DMS153 (cell line): Measurements from ENCODE around the gene ARID2.

Source experiments
- DNase-seq: peaks from one replicate; lab custom pipeline; 2025; lab: John Stamatoyannopoulos, UW

Gene ARID2

DNA sequence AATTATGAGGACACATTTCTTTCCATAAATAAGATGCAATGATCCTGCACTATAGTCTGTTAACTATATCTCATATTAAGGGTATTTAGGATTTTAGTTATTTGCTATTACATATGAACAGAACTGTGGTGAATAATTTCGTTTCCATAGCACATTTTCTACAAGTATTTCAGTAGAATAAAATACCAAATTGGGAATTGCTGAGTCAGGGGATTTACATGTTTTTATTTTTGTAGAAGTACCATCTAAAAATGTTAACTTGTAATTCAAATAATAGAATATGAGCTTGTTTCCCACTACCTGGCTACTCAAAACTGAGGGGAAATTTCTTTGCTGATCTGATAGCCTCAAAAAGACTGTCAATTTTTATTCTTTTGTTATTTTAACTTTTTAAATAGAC is 136.8 kb downstream of the ARID2 start:
- DNase-seq, result no peak

DNA sequence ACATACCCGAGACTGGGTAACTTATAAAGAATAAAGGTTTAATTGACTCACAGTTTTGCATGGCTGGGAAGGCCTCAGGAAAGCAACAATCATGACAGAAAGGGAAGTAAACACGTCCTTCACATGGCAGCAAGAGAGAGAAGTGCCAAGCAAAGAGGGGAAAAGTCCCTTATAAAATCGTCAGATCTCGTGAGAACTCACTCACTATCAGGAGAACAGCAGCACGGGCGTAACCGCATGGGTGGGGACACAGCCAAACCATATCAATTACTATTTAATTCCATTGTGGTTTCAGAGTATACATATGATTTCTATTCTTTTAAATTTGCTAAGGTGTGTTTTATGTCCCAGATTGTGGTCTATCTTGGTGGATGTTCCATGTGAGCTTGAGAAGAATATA is 142.9 kb downstream of the ARID2 start:
- no peak for DNase-seq

DNA sequence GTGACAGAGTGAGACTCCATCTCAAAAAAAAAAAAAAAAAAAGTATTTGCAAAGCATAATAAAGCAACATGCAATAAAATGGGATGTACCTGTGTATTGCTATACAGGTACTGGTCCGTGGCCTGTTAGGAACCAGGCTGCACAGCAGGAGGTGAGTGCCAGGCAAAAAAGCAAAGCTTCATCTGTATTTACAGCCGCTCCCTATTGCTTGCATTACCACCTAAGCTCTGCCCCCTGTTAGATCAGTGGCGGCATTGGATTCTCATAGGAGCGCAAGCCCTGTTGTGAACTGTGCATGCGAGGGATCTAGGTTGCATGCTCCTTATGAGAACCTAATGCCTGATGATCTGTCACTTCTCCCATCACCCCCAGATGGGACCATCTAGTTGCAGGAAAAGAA is 147.6 kb downstream of the ARID2 start:
- no peak for DNase-seq

GRCh38 chr12:45878630-45879255 is 149.2 kb downstream of the ARID2 start:
- DNase-seq, result peak; percentile 7

- DNase-seq, result no peak
Observed at GRCh38 chr12:45879363-45879895, 149.9 kb downstream of the ARID2 start.

DNA sequence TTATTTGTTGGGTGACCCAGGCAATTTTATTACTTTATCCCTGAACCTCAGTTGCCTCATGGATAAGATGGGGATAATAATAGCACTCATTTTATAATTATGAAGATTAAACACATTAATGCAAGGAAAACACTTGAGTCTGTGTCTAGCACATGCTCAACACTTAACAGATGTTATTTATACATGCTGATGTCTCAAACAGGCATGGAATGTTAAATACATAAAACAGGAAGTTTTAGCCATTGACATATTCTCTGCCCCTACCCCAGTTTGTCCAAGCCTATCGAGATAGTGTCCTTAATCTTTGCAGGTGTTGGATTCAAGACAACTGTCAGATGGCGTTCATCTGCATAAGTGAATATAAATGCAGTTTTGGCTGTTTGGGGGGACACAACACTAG is 151.0 kb downstream of the ARID2 start:
- DNase-seq, result no peak

DNA sequence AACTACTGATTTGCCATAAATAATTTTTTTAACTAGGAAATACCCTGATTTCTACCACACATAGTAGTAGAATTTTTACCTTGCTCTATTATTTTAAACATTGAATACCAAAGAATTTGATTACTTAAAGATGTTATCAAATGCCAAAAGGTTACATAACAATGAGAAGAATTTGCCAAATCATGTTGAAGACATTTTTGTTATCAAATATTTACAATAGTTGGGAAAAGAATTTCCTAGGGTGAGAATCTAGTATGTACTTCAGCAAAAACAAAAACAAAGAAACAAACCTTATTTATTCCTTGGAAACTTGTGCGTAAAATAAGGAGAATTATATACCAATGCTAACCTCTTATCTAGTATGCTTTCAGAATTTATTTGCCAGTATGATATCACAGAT is 153.7 kb downstream of the ARID2 start:
- no peak for DNase-seq

- DNase-seq, result no peak
Observed at GRCh38 chr12:45886685-45887084, 157.2 kb downstream of the ARID2 start.

GRCh38 chr12:45887544-45887943 is 158.0 kb downstream of the ARID2 start:
- DNase-seq, result no peak

GRCh38 chr12:45890276-45890675 is 160.8 kb downstream of the ARID2 start:
- no peak for DNase-seq

DNA sequence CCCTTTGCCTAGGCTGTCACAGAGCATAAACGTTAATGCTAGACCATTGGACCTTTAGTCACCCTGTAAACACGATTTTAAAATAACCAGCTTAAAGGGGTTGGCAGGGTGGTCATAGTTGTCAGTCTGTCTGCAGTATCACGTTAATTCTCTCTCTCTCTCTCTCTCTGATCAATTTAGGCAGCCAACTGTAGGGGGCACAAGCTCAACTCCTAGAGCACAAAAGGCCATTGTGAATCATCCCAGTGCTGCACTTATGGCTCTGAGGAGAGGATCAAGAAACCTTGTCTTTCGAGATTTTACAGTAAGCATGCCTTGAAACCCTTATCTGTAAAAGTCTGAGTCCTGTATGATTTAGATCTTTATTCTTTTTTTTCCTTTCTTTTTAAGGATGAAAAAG is 163.7 kb downstream of the ARID2 start:
- DNase-seq, result no peak

- no peak for DNase-seq
Observed at GRCh38 chr12:45895961-45896360, 166.5 kb downstream of the ARID2 start.

GRCh38 chr12:45898094-45898493 is 168.6 kb downstream of the ARID2 start:
- DNase-seq, result no peak

GRCh38 chr12:45907955-45908354 is 178.4 kb downstream of the ARID2 start:
- no peak for DNase-seq

- DNase-seq, result no peak
Observed at GRCh38 chr12:45909041-45909713, 179.7 kb downstream of the ARID2 start.

DNA sequence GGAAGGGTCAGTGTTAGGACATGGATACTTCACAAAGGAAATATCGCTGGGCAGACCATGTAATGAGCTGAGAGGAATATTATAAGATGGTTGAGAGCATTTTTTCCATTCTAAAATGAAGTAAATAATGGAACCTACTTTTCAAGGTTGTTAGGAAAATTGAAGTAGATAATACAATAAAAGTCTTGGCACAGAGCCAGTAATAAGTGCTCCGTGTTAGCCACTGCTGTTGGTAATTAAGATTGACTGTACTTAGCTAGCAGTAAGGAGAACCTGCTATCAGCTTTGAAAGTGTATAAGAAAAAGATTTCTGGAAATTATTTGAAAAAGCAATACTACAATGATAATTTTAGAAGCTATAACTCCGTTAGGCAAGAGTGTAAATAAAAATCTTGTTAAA is 183.3 kb downstream of the ARID2 start:
- DNase-seq, result no peak

DNA sequence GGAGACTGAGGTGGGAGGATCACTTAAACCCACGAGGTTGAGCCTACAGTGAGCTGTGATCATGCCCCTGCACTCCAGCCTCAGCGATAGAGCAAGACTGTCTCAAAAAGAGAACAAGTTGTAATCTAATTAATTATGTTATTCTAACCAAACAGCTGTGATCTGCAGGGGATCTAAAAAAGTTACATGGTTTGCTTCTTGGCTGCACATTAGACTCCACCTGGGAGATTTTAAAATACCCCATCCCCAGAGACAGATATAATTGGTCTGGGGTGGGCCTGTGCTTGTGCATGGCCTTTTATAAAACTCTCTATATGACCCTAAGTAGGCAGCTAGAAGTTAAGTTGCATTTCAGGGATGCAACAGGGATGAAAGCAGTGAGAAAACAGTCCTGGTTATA is 184.1 kb downstream of the ARID2 start:
- DNase-seq, result no peak

- no peak for DNase-seq
Observed at GRCh38 chr12:45914090-45914489, 184.6 kb downstream of the ARID2 start.

DNA sequence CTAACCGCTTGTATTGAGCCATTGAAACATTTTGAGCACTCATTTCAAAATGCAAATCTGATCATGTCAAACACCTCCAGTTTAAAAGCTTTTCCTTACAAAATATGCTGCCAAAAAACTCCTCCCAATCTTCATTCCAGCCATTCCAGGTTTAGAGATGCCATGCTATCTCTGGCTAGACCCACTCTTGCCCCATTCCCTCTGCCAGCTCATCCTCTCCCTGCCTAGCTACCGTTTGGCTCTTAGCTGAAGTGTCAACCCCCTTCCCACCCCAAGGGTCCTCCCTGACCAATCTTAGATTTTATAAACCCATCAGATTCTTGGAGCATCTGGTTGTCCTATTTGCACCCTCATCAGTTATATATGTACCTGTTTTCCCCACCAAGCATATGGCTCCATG is 185.9 kb downstream of the ARID2 start:
- DNase-seq, result no peak

GRCh38 chr12:45918818-45919217 is 189.3 kb downstream of the ARID2 start:
- DNase-seq, result no peak

DNA sequence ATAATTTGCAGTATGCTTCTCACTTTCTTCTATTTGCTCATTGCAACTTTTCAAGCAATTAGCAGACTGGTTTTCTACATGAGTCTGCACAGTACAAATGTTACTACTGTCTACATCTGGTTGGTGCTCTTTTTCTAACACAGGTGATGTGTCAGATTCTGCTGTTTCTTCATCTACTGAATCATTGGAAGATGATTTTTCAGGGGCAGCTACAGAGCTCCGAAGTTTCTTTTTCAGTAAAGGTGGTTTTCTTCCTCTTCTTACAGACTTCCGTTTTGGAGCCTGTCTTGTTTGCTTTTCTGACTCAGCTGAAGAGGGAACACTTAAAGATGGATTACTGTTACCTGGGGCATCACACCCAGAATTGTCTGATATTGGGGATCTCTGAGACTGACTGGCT is 198.8 kb downstream of the ARID2 start:
- no peak for DNase-seq

- DNase-seq, result no peak
Observed at GRCh38 chr12:45930369-45930768, 200.9 kb downstream of the ARID2 start.

- no peak for DNase-seq
Observed at GRCh38 chr12:45933504-45933903, 204.0 kb downstream of the ARID2 start.

DNA sequence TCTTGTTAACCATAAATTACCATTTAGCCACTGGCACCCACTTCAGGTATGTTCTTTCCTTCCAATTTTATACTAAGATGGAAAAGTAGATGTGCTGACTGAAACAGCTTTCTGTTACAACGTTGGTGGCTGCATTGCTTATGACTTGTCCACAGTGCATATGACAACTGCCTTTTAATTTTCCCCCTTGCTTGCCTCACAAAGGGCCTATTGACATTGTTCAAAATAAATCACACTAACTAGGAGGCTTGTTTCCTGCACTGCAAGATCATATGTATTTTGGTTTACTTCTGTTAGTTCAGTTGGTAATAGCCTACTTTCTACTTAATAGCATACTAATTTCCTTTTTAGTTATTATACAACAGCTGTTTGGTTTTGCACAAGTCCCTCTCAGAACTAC is 205.4 kb downstream of the ARID2 start:
- no peak for DNase-seq
